IMR-90 (cell line): Measurements from ENCODE around the gene SCAF1.

Source experiments
- BHLHE40 ChIP-seq: fragments of 150-350 bp; IDR thresholded peaks from 2 replicates; pipeline ENCODE4 v1.6.1; 2016; ENCODE audit warnings: mild to moderate bottlenecking, low read depth, low read length
- SMC3 ChIP-seq: fragments of 150-350 bp; IDR thresholded peaks from 2 replicates; pipeline ENCODE4 v1.6.1; 2016; ENCODE audit warnings: low read depth, mild to moderate bottlenecking, antibody characterized with exemption, low read length, moderate library complexity
- TF ChIP-seq, protein P1 (sequence below): fragments of 150-350 bp; IDR thresholded peaks from 2 replicates; pipeline ENCODE4 v1.6.1; 2017; ENCODE audit warnings: mild to moderate bottlenecking, antibody characterized with exemption, low read length, low read depth
- TF ChIP-seq, protein P2 (sequence below): conservative IDR thresholded peaks from 2 replicates; pipeline ENCODE4 v1.5.1; 2012; ENCODE audit warnings: mild to moderate bottlenecking, low read depth, low read length, improper control_type of control experiment

DNA sequence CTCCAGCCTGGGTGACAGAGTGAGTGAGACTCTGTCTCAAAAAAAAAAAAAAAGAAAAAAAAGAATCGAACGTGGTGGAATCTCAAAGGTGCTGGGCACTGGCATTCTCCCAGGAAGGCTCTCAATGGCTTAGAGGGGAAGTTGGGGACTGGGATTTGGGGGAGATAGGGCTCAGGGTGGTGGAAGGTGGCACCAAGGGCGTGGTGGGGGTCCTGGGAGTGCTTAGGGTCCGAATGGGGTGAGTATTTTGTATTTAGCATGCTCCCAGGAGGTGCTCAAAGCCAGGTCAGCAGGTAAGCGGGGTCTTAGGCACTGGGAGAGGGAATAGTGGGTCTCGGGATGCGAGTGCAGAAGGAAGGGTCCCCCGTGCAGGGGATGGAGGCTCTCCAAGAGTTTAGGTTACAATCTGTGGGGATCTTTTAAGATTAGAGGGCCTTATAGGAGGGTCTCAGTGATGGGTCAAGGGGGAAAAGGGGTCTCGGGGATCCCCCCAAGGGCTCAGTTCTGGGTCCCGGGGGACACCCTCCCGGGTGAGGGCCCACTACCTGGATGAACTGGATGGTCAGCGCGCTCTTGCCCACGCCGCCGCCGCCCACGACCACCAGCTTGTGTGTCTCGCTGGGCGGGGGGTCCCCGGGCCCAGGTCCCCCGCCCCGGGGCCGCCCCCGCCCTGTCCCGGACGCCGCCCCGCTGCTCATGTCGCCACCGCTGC, 2.5 kb upstream of the SCAF1 start:
- TF ChIP-seq SMC3 (no peak), BHLHE40 (no peak)
- TF ChIP-seq, protein P1, sequence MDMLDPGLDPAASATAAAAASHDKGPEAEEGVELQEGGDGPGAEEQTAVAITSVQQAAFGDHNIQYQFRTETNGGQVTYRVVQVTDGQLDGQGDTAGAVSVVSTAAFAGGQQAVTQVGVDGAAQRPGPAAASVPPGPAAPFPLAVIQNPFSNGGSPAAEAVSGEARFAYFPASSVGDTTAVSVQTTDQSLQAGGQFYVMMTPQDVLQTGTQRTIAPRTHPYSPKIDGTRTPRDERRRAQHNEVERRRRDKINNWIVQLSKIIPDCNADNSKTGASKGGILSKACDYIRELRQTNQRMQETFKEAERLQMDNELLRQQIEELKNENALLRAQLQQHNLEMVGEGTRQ = no peak
- TF ChIP-seq, protein P2, sequence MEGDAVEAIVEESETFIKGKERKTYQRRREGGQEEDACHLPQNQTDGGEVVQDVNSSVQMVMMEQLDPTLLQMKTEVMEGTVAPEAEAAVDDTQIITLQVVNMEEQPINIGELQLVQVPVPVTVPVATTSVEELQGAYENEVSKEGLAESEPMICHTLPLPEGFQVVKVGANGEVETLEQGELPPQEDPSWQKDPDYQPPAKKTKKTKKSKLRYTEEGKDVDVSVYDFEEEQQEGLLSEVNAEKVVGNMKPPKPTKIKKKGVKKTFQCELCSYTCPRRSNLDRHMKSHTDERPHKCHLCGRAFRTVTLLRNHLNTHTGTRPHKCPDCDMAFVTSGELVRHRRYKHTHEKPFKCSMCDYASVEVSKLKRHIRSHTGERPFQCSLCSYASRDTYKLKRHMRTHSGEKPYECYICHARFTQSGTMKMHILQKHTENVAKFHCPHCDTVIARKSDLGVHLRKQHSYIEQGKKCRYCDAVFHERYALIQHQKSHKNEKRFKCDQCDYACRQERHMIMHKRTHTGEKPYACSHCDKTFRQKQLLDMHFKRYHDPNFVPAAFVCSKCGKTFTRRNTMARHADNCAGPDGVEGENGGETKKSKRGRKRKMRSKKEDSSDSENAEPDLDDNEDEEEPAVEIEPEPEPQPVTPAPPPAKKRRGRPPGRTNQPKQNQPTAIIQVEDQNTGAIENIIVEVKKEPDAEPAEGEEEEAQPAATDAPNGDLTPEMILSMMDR = no peak
